Measurements from ENCODE around the gene LSM8. TPM values are rescaled to one million over a fixed set of nuclear protein-coding genes. Genes with fewer than 3 reads are reported as not detected.
"Not testable (repeated sequence)": the region's sequence is repeated elsewhere in the genome, so short reads cannot be mapped to it uniquely, and the experiment has no call there.

LSM8 gene
- 45.8 and 49.5 TPM in 2 replicates for total RNA-seq
- long read RNA-seq, full-length matches to known transcripts = 55 of 60 reads
- long read RNA-seq, partial matches to known transcripts = 1 of 60 reads
- long read RNA-seq, other reads (novel, unspliced or antisense) = 4 of 60 reads

DNA sequence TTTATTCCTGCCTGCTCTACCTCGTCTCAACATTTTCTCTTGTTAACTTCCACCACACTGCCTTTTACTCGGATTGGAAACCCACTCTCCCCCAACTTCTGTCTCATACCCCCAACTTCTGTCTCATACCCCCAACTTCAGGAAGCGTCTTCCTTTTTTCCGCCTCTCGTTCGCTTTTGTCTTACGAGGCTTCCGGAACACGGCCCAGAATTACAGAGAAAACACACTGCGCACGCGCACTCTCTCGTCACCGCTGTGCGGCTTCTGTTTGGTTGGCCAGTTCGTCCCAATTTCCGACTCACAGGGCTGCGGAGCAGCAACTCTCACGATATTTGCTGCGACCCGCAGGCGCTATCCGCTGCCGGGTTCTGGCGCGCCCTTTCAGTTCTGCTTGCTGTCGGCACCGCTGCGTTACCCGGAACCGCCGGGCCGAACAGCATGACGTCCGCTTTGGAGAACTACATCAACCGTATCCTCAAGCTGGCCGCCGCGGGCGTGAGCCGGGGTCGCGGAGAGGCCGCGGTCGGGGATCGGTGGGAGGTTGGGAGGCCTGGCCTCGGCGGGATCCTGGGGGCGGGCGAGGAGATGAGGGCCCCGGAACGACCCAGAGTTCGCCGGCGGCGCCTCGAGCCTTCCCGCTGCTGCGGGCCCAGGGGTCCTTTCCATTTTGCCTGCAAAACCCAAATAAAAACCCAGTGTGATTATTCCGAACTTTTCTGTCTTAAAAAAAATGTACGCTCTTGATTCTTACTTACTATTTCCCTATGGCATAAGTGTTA, at the start of gene LSM8:
TSS of gene LSM8 (plus strand) at position 379 of the 779 bp plus-strand sequence. CDS start at position 439, 60 bp downstream.
- H3K27ac Mint-ChIP-seq = peak within 1 kb of the TSS; percentile 100
- H3K36me3 Mint-ChIP-seq (ENCODE audit: insufficient read depth) = peaks cover 12% of the 10 kb centered on the region
- no peaks in the 10 kb centered on the region for H3K9me3 Mint-ChIP-seq (ENCODE audit: low read depth)
- TF ChIP-seq, protein P1, sequence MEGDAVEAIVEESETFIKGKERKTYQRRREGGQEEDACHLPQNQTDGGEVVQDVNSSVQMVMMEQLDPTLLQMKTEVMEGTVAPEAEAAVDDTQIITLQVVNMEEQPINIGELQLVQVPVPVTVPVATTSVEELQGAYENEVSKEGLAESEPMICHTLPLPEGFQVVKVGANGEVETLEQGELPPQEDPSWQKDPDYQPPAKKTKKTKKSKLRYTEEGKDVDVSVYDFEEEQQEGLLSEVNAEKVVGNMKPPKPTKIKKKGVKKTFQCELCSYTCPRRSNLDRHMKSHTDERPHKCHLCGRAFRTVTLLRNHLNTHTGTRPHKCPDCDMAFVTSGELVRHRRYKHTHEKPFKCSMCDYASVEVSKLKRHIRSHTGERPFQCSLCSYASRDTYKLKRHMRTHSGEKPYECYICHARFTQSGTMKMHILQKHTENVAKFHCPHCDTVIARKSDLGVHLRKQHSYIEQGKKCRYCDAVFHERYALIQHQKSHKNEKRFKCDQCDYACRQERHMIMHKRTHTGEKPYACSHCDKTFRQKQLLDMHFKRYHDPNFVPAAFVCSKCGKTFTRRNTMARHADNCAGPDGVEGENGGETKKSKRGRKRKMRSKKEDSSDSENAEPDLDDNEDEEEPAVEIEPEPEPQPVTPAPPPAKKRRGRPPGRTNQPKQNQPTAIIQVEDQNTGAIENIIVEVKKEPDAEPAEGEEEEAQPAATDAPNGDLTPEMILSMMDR (IDR thresholded peaks at IDR 0.05; ENCODE audit: unreplicated experiment) = no peak
- H3K27me3 Mint-ChIP-seq = no peaks in the 10 kb centered on the region
- DNase-seq (ENCODE audit: low spot score, unreplicated experiment) = peak; percentile 94
- peak within 1 kb of the TSS; percentile 94 for H3K4me3 Mint-ChIP-seq (ENCODE audit: low read depth)
- H3K4me1 Mint-ChIP-seq (ENCODE audit: low read depth) = peaks cover 20% of the 10 kb centered on the region

- not testable (repeated sequence) for H3K27ac Mint-ChIP-seq; DNase-seq (ENCODE audit: low spot score, unreplicated experiment); H3K4me3 Mint-ChIP-seq (ENCODE audit: low read depth); H3K4me1 Mint-ChIP-seq (ENCODE audit: low read depth); H3K27me3 Mint-ChIP-seq; H3K36me3 Mint-ChIP-seq (ENCODE audit: insufficient read depth)
- H3K9me3 Mint-ChIP-seq (ENCODE audit: low read depth) = peaks cover 12% of the 10 kb centered on the region
Observed at GRCh38 chr7:118134420-118134819, 49.5 kb upstream of the LSM8 start.

DNA sequence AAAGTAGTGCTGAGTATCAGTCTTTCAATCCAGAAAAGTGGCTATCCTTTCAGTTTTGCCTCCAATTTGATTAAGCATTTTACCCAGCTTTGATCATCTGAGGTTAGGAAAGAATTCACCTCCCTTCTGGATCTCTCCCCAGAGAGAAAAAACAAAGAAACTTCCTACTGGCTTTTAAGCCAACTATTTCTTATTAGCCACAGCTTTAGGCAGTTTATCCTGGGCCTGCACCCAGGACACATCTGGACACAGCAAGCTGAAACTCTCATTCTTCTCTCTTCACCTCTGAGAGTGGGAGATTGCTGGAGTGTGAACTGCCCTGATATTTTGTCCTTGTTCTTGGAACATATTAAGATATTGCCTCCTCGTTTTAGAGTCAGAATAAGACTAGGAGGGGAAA, 43.5 kb upstream of the LSM8 start:
- DNase-seq (ENCODE audit: low spot score, unreplicated experiment) = no peak
- no peaks in the 10 kb centered on the region for H3K36me3 Mint-ChIP-seq (ENCODE audit: insufficient read depth)
- peaks cover 3% of the 10 kb centered on the region for H3K9me3 Mint-ChIP-seq (ENCODE audit: low read depth)
- no peak overlapping the region for H3K27ac Mint-ChIP-seq
- H3K4me1 Mint-ChIP-seq (ENCODE audit: low read depth) = no peaks in the 10 kb centered on the region
- no peaks in the 10 kb centered on the region for H3K27me3 Mint-ChIP-seq
- H3K4me3 Mint-ChIP-seq (ENCODE audit: low read depth) = no peak overlapping the region
- TF ChIP-seq, protein P1 (IDR thresholded peaks at IDR 0.05; ENCODE audit: unreplicated experiment) = no peak

- H3K27me3 Mint-ChIP-seq = no peaks in the 10 kb centered on the region
- no peak for DNase-seq (ENCODE audit: low spot score, unreplicated experiment)
- no peak overlapping the region for H3K4me3 Mint-ChIP-seq (ENCODE audit: low read depth)
- TF ChIP-seq, protein P1 (IDR thresholded peaks at IDR 0.05; ENCODE audit: unreplicated experiment) = no peak
- no peaks in the 10 kb centered on the region for H3K36me3 Mint-ChIP-seq (ENCODE audit: insufficient read depth)
- no peak overlapping the region for H3K27ac Mint-ChIP-seq
- H3K4me1 Mint-ChIP-seq (ENCODE audit: low read depth) = no peaks in the 10 kb centered on the region
- peaks cover 3% of the 10 kb centered on the region for H3K9me3 Mint-ChIP-seq (ENCODE audit: low read depth)
Observed at GRCh38 chr7:118142012-118142411, 42.0 kb upstream of the LSM8 start.

DNA sequence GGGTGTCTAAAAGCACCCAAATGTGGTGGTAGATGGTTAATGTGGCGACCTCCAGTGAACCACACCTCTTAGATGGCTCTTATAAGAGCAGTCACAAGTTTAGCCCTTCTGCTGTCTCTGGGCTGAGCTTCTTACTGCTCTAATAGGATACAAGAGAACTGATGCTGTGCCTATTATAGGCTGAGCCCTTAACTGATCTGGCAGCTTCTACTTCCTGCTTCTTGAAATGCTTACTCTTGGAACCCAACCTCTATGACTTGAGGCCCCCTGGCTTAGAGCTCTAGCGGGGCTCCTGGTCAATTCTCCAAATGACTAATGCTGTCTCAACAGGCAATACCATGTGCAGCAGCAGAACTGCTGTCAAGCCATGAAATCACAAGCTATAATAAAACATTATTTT, 35.0 kb upstream of the LSM8 start:
- Mint-ChIP-seq H3K4me3 (ENCODE audit: low read depth) (no peak overlapping the region), H3K27ac (no peak overlapping the region), H3K27me3 (no peaks in the 10 kb centered on the region), H3K36me3 (ENCODE audit: insufficient read depth) (no peaks in the 10 kb centered on the region), H3K9me3 (ENCODE audit: low read depth) (no peaks in the 10 kb centered on the region), H3K4me1 (ENCODE audit: low read depth) (no peaks in the 10 kb centered on the region)
- DNase-seq (ENCODE audit: low spot score, unreplicated experiment) = no peak
- TF ChIP-seq, protein P1 (IDR thresholded peaks at IDR 0.05; ENCODE audit: unreplicated experiment) = no peak

- TF ChIP-seq, protein P1 (IDR thresholded peaks at IDR 0.05; ENCODE audit: unreplicated experiment) = no peak
- no peak for DNase-seq (ENCODE audit: low spot score, unreplicated experiment)
- Mint-ChIP-seq H3K27ac (no peak overlapping the region), H3K36me3 (ENCODE audit: insufficient read depth) (no peaks in the 10 kb centered on the region), H3K4me1 (ENCODE audit: low read depth) (no peaks in the 10 kb centered on the region), H3K9me3 (ENCODE audit: low read depth) (no peaks in the 10 kb centered on the region), H3K4me3 (ENCODE audit: low read depth) (no peak overlapping the region), H3K27me3 (no peaks in the 10 kb centered on the region)
Observed at GRCh38 chr7:118149394-118149793, 34.6 kb upstream of the LSM8 start.
